ENCODE data around the gene LRIG1.

LRIG1 gene

DNA sequence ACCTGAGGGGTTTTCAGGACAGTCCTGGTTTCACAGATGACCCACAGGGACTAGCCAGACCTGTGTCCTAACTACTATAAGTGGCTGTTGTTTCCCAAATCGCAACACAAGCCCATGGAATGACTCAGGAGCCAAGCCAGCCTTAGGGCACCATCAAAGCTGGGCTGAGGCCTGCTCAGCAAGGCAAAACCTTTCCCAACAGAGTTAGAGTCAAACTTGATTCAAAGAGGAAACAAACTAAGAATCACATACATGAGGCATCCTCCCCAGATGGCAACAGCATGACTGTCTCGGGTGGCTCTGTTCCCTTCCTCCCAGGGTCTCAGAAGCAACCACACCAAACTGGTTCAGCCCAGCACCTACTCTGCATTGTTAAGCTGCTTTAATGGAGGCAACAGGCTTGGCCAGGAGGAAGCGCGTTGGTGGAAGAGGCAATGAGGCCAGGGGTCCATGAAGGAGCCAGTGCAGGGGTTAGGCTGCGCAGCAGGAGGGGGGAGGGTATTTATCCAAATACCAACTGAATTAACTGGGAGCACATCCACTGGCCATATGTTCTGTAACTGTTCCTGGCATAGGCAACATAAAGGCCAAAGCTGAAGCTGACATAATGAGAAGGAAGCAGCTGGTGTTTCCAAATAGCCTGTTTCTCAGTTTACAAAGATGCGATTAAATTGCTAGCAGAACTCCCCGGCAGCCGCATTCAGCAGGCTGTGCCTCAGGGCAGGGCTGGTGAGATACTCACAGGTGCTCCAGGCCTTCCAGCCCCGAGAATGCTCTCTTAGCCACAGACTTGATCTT is 102.4 kb downstream of the LRIG1 start:
- no peaks in the 10 kb centered on the region for H4K20me1 ChIP-seq (ENCODE audit: control insufficient read depth, insufficient read depth, low read depth, low read length)
- TF ChIP-seq CTCF (IDR thresholded peaks at IDR 0.05; ENCODE audit: low read depth, low read length, poor library complexity, severe bottlenecking) (no peak), EZH2phosphoT487 (IDR thresholded peaks at IDR 0.05; ENCODE audit: borderline replicate concordance, low read length) (no peak)
- no peaks in the 10 kb centered on the region for H3K9me3 ChIP-seq (ENCODE audit: control insufficient read depth, insufficient read depth, low read length)
- H3K27ac ChIP-seq (ENCODE audit: low read depth, low read length), result no peak overlapping the region
- no peak overlapping the region for H3K4me3 ChIP-seq (ENCODE audit: low read length)
- peaks cover 31% of the 10 kb centered on the region for H3K79me2 ChIP-seq (ENCODE audit: control insufficient read depth, low read length)
- peaks cover 100% of the 10 kb centered on the region for H3K36me3 ChIP-seq (ENCODE audit: control insufficient read depth, low read length)
- no peaks in the 10 kb centered on the region for H3K9me2 ChIP-seq (replicated peaks; ENCODE audit: control insufficient read depth, low read length)
- no peaks in the 10 kb centered on the region for H3K27me3 ChIP-seq (ENCODE audit: control insufficient read depth, low read length)
- H3K4me2 ChIP-seq (ENCODE audit: low read length), result no peak overlapping the region
- H3K4me1 ChIP-seq (ENCODE audit: control insufficient read depth, low read length), result peaks cover 14% of the 10 kb centered on the region
- H3F3A ChIP-seq (ENCODE audit: control insufficient read depth, insufficient read depth), result no peaks in the 10 kb centered on the region

DNA sequence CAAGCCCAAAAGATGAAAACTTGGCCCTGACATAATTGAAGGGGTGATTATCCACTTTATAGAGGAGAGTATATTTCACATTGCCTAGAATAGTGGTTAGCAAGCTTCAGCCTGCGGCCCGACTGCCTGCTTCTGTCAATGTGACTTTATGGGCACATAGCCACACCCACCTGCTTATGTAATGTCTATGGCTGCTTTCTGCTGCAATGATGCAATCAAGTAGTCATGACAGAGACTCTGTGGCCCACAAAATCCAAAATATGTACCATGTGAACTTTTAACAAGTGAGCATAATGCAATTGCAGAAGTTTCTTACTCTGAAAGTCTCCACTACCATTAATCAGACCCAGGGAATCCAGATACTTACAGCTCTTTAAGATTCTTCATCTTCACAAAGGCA is 103.1 kb downstream of the LRIG1 start:
- peaks cover 21% of the 10 kb centered on the region for H3K4me1 ChIP-seq (ENCODE audit: control insufficient read depth, low read length)
- H3K79me2 ChIP-seq (ENCODE audit: control insufficient read depth, low read length), result peaks cover 32% of the 10 kb centered on the region
- H3K27me3 ChIP-seq (ENCODE audit: control insufficient read depth, low read length), result no peaks in the 10 kb centered on the region
- no peak overlapping the region for H3K4me3 ChIP-seq (ENCODE audit: low read length)
- H3K9me2 ChIP-seq (replicated peaks; ENCODE audit: control insufficient read depth, low read length), result no peaks in the 10 kb centered on the region
- 0 out of 2 replicates have a peak, but pooled peaks cover 4% of the 10 kb centered on the region for H4K20me1 ChIP-seq (ENCODE audit: control insufficient read depth, insufficient read depth, low read depth, low read length)
- H3K27ac ChIP-seq (ENCODE audit: low read depth, low read length), result no peak overlapping the region
- no peak overlapping the region for H3K4me2 ChIP-seq (ENCODE audit: low read length)
- no peak for TF ChIP-seq CTCF (IDR thresholded peaks at IDR 0.05; ENCODE audit: low read depth, low read length, poor library complexity, severe bottlenecking)
- no peak for TF ChIP-seq EZH2phosphoT487 (IDR thresholded peaks at IDR 0.05; ENCODE audit: borderline replicate concordance, low read length)
- H3K36me3 ChIP-seq (ENCODE audit: control insufficient read depth, low read length), result peaks cover 100% of the 10 kb centered on the region
- H3F3A ChIP-seq (ENCODE audit: control insufficient read depth, insufficient read depth), result no peaks in the 10 kb centered on the region
- no peaks in the 10 kb centered on the region for H3K9me3 ChIP-seq (ENCODE audit: control insufficient read depth, insufficient read depth, low read length)

DNA sequence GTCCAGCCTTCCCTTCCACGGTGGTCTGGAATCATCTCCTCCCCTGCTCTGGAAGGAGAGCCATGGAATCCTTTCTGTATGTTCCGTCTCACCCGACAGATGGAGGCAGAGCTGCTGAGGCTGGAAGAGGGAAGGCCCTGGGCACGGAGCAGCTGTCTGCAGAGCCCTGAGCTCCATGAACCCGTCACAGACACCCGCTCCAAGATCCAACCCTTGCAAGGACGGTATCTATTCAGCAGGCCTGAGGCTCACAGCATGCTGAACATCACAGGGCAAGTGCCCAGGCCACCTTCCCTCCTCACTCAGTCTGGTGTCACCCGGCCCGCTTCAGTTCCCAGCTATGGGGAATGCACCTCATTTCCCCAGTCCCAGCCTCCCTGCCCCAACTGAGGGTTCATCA is 103.9 kb downstream of the LRIG1 start:
- H3K27ac ChIP-seq (ENCODE audit: low read depth, low read length), result no peak overlapping the region
- peaks cover 27% of the 10 kb centered on the region for H3K79me2 ChIP-seq (ENCODE audit: control insufficient read depth, low read length)
- no peaks in the 10 kb centered on the region for H3K27me3 ChIP-seq (ENCODE audit: control insufficient read depth, low read length)
- no peaks in the 10 kb centered on the region for H3F3A ChIP-seq (ENCODE audit: control insufficient read depth, insufficient read depth)
- H3K9me3 ChIP-seq (ENCODE audit: control insufficient read depth, insufficient read depth, low read length), result no peaks in the 10 kb centered on the region
- H3K4me1 ChIP-seq (ENCODE audit: control insufficient read depth, low read length), result peaks cover 28% of the 10 kb centered on the region
- 0 out of 2 replicates have a peak, but pooled peaks cover 4% of the 10 kb centered on the region for H4K20me1 ChIP-seq (ENCODE audit: control insufficient read depth, insufficient read depth, low read depth, low read length)
- TF ChIP-seq CTCF (IDR thresholded peaks at IDR 0.05; ENCODE audit: low read depth, low read length, poor library complexity, severe bottlenecking) (no peak), EZH2phosphoT487 (IDR thresholded peaks at IDR 0.05; ENCODE audit: borderline replicate concordance, low read length) (no peak)
- H3K9me2 ChIP-seq (replicated peaks; ENCODE audit: control insufficient read depth, low read length), result no peaks in the 10 kb centered on the region
- peaks cover 100% of the 10 kb centered on the region for H3K36me3 ChIP-seq (ENCODE audit: control insufficient read depth, low read length)
- no peak overlapping the region for H3K4me2 ChIP-seq (ENCODE audit: low read length)
- H3K4me3 ChIP-seq (ENCODE audit: low read length), result no peak overlapping the region
